Activated T-helper 17 cell treated with anti-CD3 and anti-CD28 coated beads, Interleukin-2, amount 50 U/mL, for 72 hours (primary cell): ENCODE results near the gene KRTAP10-8. TPM values are rescaled to one million over a fixed set of nuclear protein-coding genes. Genes with fewer than 3 reads are reported as not detected.

Source experiments
- total RNA-seq, 2 donors: library from RNA; stranded (reverse); gene quantifications; one replicate each; pipeline ENCODE4 v1.2.3, GENCODE V29; 2022

The KRTAP10-8 gene
- total RNA-seq, 2 donors from 2014 or later, result not detected

Other genes with a start within 250 kb of the KRTAP10-8 start
- 1 to 10 TPM; 3.5 TPM for gene LRRC3, start 156.6 kb upstream of the KRTAP10-8 start, total RNA-seq
- not detected for gene KRTAP10-1, start 71.9 kb upstream of the KRTAP10-8 start, total RNA-seq
- gene KRTAP10-2, start 60.6 kb upstream of the KRTAP10-8 start, total RNA-seq, result not detected
- not detected for gene KRTAP10-3, start 53.3 kb upstream of the KRTAP10-8 start, total RNA-seq
- gene KRTAP10-4, start 38.4 kb upstream of the KRTAP10-8 start, total RNA-seq, result not detected
- not detected for gene KRTAP10-5, start 31.5 kb upstream of the KRTAP10-8 start, total RNA-seq
- not detected for gene KRTAP10-6, start 19.6 kb upstream of the KRTAP10-8 start, total RNA-seq
- not detected for gene KRTAP10-7, start 11.5 kb upstream of the KRTAP10-8 start, total RNA-seq
- not detected for gene KRTAP10-9, start 15.0 kb downstream of the KRTAP10-8 start, total RNA-seq
- not detected for gene KRTAP10-10, start 25.3 kb downstream of the KRTAP10-8 start, total RNA-seq
- gene KRTAP10-11, start 34.3 kb downstream of the KRTAP10-8 start, total RNA-seq, result not detected
- not detected for gene KRTAP12-4, start 42.6 kb downstream of the KRTAP10-8 start, total RNA-seq
- gene KRTAP12-3, start 45.9 kb downstream of the KRTAP10-8 start, total RNA-seq, result not detected
- not detected for gene KRTAP12-2, start 54.8 kb downstream of the KRTAP10-8 start, total RNA-seq
- not detected for gene KRTAP12-1, start 70.1 kb downstream of the KRTAP10-8 start, total RNA-seq
- gene KRTAP10-12, start 85.1 kb downstream of the KRTAP10-8 start, total RNA-seq, result not detected
- gene TSPEAR, start 99.5 kb downstream of the KRTAP10-8 start, total RNA-seq, result under 1 TPM in 1 of 2 donors, not detected in 1; 0.08 TPM
- gene UBE2G2, start 189.7 kb downstream of the KRTAP10-8 start, total RNA-seq, result 100 to 1,000 TPM in 1 of 2 donors, 10 to 100 TPM in 1; 88.9 to 136 TPM
- gene SUMO3, start 206.0 kb downstream of the KRTAP10-8 start, total RNA-seq, result 10 to 100 TPM; 52.6 to 86.2 TPM